ENCODE data around the gene COPG2.

- TF ChIP-seq YY1 (IDR thresholded peaks at IDR 0.05; ENCODE audit: low read depth): no peak
- TF ChIP-seq CTCF (IDR thresholded peaks at IDR 0.05): no peak
- TF ChIP-seq EP300 (IDR thresholded peaks at IDR 0.05; ENCODE audit: borderline replicate concordance in 1 of 2, low read depth in 1 of 2, low read length in 1 of 2): no peak
- TF ChIP-seq, protein P1, sequence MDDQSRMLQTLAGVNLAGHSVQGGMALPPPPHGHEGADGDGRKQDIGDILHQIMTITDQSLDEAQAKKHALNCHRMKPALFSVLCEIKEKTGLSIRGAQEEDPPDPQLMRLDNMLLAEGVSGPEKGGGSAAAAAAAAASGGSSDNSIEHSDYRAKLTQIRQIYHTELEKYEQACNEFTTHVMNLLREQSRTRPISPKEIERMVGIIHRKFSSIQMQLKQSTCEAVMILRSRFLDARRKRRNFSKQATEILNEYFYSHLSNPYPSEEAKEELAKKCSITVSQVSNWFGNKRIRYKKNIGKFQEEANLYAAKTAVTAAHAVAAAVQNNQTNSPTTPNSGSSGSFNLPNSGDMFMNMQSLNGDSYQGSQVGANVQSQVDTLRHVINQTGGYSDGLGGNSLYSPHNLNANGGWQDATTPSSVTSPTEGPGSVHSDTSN (IDR thresholded peaks at IDR 0.05): no peak
- no peak for TF ChIP-seq RCOR1 (IDR thresholded peaks at IDR 0.05; ENCODE audit: low read length)
- no peak for TF ChIP-seq USF1 (IDR thresholded peaks at IDR 0.05; ENCODE audit: borderline replicate concordance, low read depth)
- no peak for TF ChIP-seq NRF1 (IDR thresholded peaks at IDR 0.05; ENCODE audit: low read depth, low read length)
- TF ChIP-seq REST (IDR thresholded peaks at IDR 0.05; ENCODE audit: low read depth, low read length): no peak
- no peak for TF ChIP-seq TEAD4 (IDR thresholded peaks at IDR 0.05; ENCODE audit: borderline replicate concordance, insufficient read depth)
- TF ChIP-seq, protein P2, sequence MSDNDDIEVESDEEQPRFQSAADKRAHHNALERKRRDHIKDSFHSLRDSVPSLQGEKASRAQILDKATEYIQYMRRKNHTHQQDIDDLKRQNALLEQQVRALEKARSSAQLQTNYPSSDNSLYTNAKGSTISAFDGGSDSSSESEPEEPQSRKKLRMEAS (IDR thresholded peaks at IDR 0.05; ENCODE audit: low read depth): no peak
- TF ChIP-seq POLR2AphosphoS5 (IDR thresholded peaks at IDR 0.05; ENCODE audit: low read depth, low read length): no peak
Measured at GRCh38 chr7:130500463-130500862, 168.1 kb downstream of the COPG2 start.

All from SK-N-SH (cell line).